MM.1S (cell line): ENCODE results near the gene GPHN.

ENCODE experiments used
- CTCF ChIP-seq: fragments of 300-600 bp; sonication (generic); IDR thresholded peaks from 2 replicates; pipeline ENCODE4 v1.5.1; 2016; ENCODE audit warnings: antibody characterized with exemption, low read length, mixed read lengths
- EZH2 ChIP-seq: fragments of 300-600 bp; sonication (generic); optimal IDR thresholded peaks from 2 replicates; pipeline ENCODE3; 2017; ENCODE audit warnings: low read depth, mild to moderate bottlenecking, antibody characterized with exemption, low read length, mixed read lengths
- EZH2phosphoT487 ChIP-seq: fragments of 300-600 bp; sonication (generic); IDR thresholded peaks from 2 replicates; pipeline ENCODE4 v1.6.1; 2018; ENCODE audit warnings: antibody characterized with exemption, low read length

- TF ChIP-seq EZH2 (no peak), CTCF (no peak), EZH2phosphoT487 (no peak)
Observed at GRCh38 chr14:66701813-66702212, 193.9 kb downstream of the GPHN start.
